Aorta (tissue), 5 donors: ENCODE results near the gene ACTL6B. TPM values are rescaled to one million over a fixed set of nuclear protein-coding genes. Genes with fewer than 3 reads are reported as not detected.

ENCODE experiments used
- ATAC-seq: fragments of 200-7000 bp; cut with Tn5 transposase; one replicate; pipeline ENCODE4 v1.9.1; 2022; ENCODE audit warnings: moderate library complexity; ENCODE audit not compliant: low FRiP score
- DNase-seq, 2 donors: peaks; one replicate each; pipeline ENCODE4 v3.0.0-alpha.2; 2020
- H3K27ac ChIP-seq, 2 donors: one replicate each; pipeline ENCODE4 v1.5.1; 2013; ENCODE audit warnings: low read length in 2 of 2, mild to moderate bottlenecking in 2 of 2, moderate library complexity in 2 of 2, control low read depth in 1 of 2, inconsistent platforms in 1 of 2, low read depth in 1 of 2
- H3K27me3 ChIP-seq, 2 donors: one replicate each; pipeline ENCODE4 v1.6.1; 2013; ENCODE audit warnings: control low read depth in 1 of 2, low read length in 1 of 2, mild to moderate bottlenecking in 1 of 2, moderate library complexity in 1 of 2; ENCODE audit not compliant: insufficient read depth in 2 of 2, control insufficient read depth in 1 of 2
- H3K36me3 ChIP-seq, 2 donors: one replicate each; pipeline ENCODE4 v1.6.1; 2013; ENCODE audit warnings: control low read depth in 1 of 2, low read length in 1 of 2, mild to moderate bottlenecking in 1 of 2; ENCODE audit not compliant: insufficient read depth in 2 of 2, control insufficient read depth in 1 of 2
- H3K4me1 ChIP-seq, 2 donors: one replicate each; pipeline ENCODE4 v1.6.1; 2013; ENCODE audit warnings: low read length in 2 of 2, control low read depth in 1 of 2, mild to moderate bottlenecking in 1 of 2, moderate library complexity in 1 of 2; ENCODE audit not compliant: insufficient read depth in 2 of 2, control insufficient read depth in 1 of 2
- H3K4me3 ChIP-seq, 2 donors: one replicate each; pipeline ENCODE4 v1.5.1; 2013; ENCODE audit warnings: low read length in 2 of 2, control low read depth in 1 of 2, mild to moderate bottlenecking in 1 of 2
- H3K9me3 ChIP-seq: one replicate; pipeline ENCODE4 v1.6.1; 2013; ENCODE audit warnings: mild to moderate bottlenecking, low read length; ENCODE audit not compliant: control insufficient read depth
- WGBS, 2 donors: extraction: QIAGEN DNeasy Blood & Tissue Kit; methylation state at CpG; one replicate each; pipeline ENCODE4 v1.1.7; 2013; 5-methylcytosine and 5-hydroxymethylcytosine counted together
- intact Hi-C, 2 donors: fragments of 100-400 bp; cut with DNase I; formaldehyde crosslinking; loops; one replicate each; pipeline versions ENCODE4 v1.14.2 to v1.15.0; 2022
- polyA plus RNA-seq, 2 donors: library from polyadenylated mRNA; stranded (reverse); fragments of 200-250 nt; gene quantifications; one replicate each; pipeline ENCODE4 v1.2.3, GENCODE V29; 2013
- total RNA-seq, 2 donors: library from RNA; stranded (reverse); fragmentation: NEBNext Ultra II Directional; extraction: Animal tissue kit (Norgen Biotek cat#: 25700); gene quantifications; one replicate each; pipeline ENCODE4 v1.2.1, GENCODE V29; 2021
- donor health status: healthy with polysubstance abuse.
- donor health status: Bipolar disorder and iron deficiency.
- donor health status: DM: no; HTN: no; CAD: no.
- donor health status: DM: no; HTN: no; CAD: no.
- donor health status: DM: yes; HTN: yes; CAD: no.

Gene ACTL6B
- total and polyA plus RNA-seq, 4 donors: not detected

GRCh38 chr7:100685631-100686145 is 29.4 kb upstream of the ACTL6B start:
- H3K4me3 ChIP-seq: no peak overlapping the region
- intact Hi-C loops: loop anchor here in 1 of 2 donors (5.0 kb wide), 1 partner anchor 98 kb away; the partner anchor contains the start of genes FBXO24 and LRCH4
- H3K36me3 ChIP-seq: peaks cover 2 to 8% of the 10 kb centered on the region in 2 donors
- WGBS, 2 donors: 90 to 94% methylated on average over 17 of the region's 17 CpGs
- H3K27ac ChIP-seq: no peak overlapping the region
- DNase-seq (no peak), ATAC-seq (no peak)
- no peaks in the 10 kb centered on the region for H3K27me3 ChIP-seq
- no peaks in the 10 kb centered on the region for H3K4me1 ChIP-seq
- H3K9me3 ChIP-seq: no peaks in the 10 kb centered on the region

- DNase-seq (no peak), ATAC-seq (no peak)
- Histone ChIP-seq H3K27me3 (no peaks in the 10 kb centered on the region), H3K9me3 (no peaks in the 10 kb centered on the region), H3K4me1 (no peaks in the 10 kb centered on the region), H3K27ac (no peak overlapping the region), H3K4me3 (no peak overlapping the region), H3K36me3 (peaks cover 2 to 8% of the 10 kb centered on the region in 2 donors)
- intact Hi-C loops: loop anchor here in 1 of 2 donors (5.0 kb wide), 1 partner anchor 98 kb away; the partner anchor contains the start of genes FBXO24 and LRCH4
- 87 to 90% methylated on average over 16 to 18 of the region's 18 CpGs for WGBS, 2 donors
Measured at GRCh38 chr7:100685049-100685605, 28.9 kb upstream of the ACTL6B start.

- WGBS, 2 donors: 91% methylated on average over 16 of the region's 16 CpGs
- Histone ChIP-seq H3K4me1 (no peaks in the 10 kb centered on the region), H3K9me3 (no peaks in the 10 kb centered on the region), H3K36me3 (peaks cover 2 to 8% of the 10 kb centered on the region in 2 donors), H3K4me3 (no peak overlapping the region), H3K27ac (no peak overlapping the region), H3K27me3 (no peaks in the 10 kb centered on the region)
- intact Hi-C loops: loop anchor here in 1 of 2 donors (5.0 kb wide), 1 partner anchor 97 kb away; the partner anchor contains the start of genes FBXO24 and LRCH4
- no peak for ATAC-seq
- DNase-seq: no peak
Measured at GRCh38 chr7:100684534-100685042, 28.3 kb upstream of the ACTL6B start.

- ATAC-seq: no peak
- intact Hi-C loops: no loop called here
- H3K4me3 ChIP-seq: no peak overlapping the region
- no peaks in the 10 kb centered on the region for H3K4me1 ChIP-seq
- H3K27me3 ChIP-seq: no peaks in the 10 kb centered on the region
- H3K27ac ChIP-seq: no peak overlapping the region
- no peaks in the 10 kb centered on the region for H3K9me3 ChIP-seq
- DNase-seq: no peak
- peaks cover 2 to 8% of the 10 kb centered on the region in 2 donors for H3K36me3 ChIP-seq
- WGBS, 2 donors: 90 to 92% methylated on average over 33 to 37 of the region's 37 CpGs
Measured at GRCh38 chr7:100683659-100684533, 27.6 kb upstream of the ACTL6B start.

- intact Hi-C loops: no loop called here
- Histone ChIP-seq H3K9me3 (no peaks in the 10 kb centered on the region), H3K4me3 (no peak overlapping the region), H3K27me3 (no peaks in the 10 kb centered on the region), H3K27ac (no peak overlapping the region), H3K36me3 (peaks cover 2 to 10% of the 10 kb centered on the region in 2 donors), H3K4me1 (no peaks in the 10 kb centered on the region)
- DNase-seq (no peak), ATAC-seq (no peak)
- WGBS, 2 donors: 80 to 82% methylated on average over 24 to 28 of the region's 28 CpGs
Measured at GRCh38 chr7:100682991-100683658, 26.9 kb upstream of the ACTL6B start.

- peaks cover 2 to 10% of the 10 kb centered on the region in 2 donors for H3K36me3 ChIP-seq
Measured at GRCh38 chr7:100682228-100682741, 26.0 kb upstream of the ACTL6B start.

GRCh38 chr7:100681491-100682227 is 25.4 kb upstream of the ACTL6B start:
- 76% methylated on average over 29 of the region's 29 CpGs for WGBS, 2 donors
- H3K36me3 ChIP-seq: peaks cover 0 to 13% of the 10 kb centered on the region in 2 donors

More at GRCh38 chr7:100682228-100682741, 26.0 kb upstream of the ACTL6B start:
- intact Hi-C loops: no loop called here
- no peak for ATAC-seq
- 74 to 75% methylated on average over 25 of the region's 25 CpGs for WGBS, 2 donors
- H3K27ac ChIP-seq: no peak overlapping the region
- H3K27me3 ChIP-seq: no peaks in the 10 kb centered on the region
- no peaks in the 10 kb centered on the region for H3K9me3 ChIP-seq
- no peaks in the 10 kb centered on the region for H3K4me1 ChIP-seq
- no peak for DNase-seq
- no peak overlapping the region for H3K4me3 ChIP-seq

More at GRCh38 chr7:100681491-100682227, 25.4 kb upstream of the ACTL6B start:
- Histone ChIP-seq H3K27ac (no peak overlapping the region), H3K4me3 (no peak overlapping the region), H3K27me3 (no peaks in the 10 kb centered on the region), H3K4me1 (no peaks in the 10 kb centered on the region), H3K9me3 (no peaks in the 10 kb centered on the region)
- no peak for ATAC-seq
- intact Hi-C loops: no loop called here
- DNase-seq: no peak
